Activated CD8-positive, alpha-beta memory T cell treated with anti-CD3 and anti-CD28 coated beads, Interleukin-2, amount 50 U/mL, for 4 hours (primary cell): ENCODE results near the gene PLEKHA7.

ENCODE experiments used
- DNase-seq: peaks from one replicate; pipeline ENCODE4 v3.0.0-alpha.2; 2020

The PLEKHA7 gene

DNA sequence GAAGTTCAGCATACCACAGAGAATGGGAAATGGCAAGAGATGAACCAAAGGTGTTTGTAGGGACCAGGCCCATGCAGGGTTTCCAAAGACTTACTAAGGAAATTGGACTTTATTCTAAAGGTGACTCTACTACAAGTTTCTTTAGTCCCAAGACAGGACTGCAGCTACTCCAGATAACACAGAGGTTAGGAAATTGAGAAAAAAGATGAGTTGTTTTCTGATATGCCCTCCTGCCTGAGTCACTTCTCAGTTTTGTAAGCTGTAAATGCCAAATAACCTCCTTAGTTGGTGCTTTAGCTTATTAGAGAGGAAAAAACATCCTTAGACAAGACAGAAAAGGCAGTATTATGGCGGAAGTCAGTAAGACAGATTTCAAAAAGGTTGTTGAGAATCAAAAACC is 179.8 kb downstream of the PLEKHA7 start:
- DNase-seq, result no peak

DNA sequence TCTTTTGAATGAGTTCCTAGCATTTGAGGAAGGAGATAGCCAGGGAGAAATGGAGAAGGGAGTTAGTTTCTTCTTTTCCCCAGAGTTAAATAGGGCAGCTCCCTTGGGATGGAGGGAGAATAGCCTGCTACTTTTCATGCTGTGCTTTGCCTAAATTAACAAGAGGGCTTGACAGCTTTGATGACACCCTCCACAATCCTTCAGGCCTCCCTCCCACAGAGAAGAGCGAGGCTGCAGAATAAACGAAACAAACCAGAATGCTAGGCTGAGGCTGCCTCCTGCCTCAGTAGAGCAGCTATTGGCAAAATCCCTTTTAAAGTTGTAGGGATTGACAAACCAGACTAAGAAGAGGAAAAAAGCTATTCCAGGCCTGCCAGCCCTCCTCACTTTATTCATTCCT is 181.2 kb downstream of the PLEKHA7 start:
- no peak for DNase-seq

DNA sequence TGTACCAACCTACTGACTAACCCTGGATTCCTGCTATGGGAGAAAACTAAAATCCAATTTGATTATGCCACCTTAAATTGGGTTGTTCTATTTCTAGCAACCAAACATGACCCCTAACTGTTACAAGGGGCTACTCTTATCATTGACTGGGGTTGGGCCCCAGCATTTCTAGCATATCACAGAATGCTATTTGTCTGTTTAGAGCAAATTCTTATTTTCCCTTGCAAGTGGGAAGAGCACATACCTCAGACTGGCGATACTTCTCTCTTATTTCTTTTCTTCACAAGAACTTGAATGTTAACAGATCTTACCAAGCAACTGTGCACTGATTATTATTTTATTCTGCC is 182.0 kb downstream of the PLEKHA7 start:
- no peak for DNase-seq

DNA sequence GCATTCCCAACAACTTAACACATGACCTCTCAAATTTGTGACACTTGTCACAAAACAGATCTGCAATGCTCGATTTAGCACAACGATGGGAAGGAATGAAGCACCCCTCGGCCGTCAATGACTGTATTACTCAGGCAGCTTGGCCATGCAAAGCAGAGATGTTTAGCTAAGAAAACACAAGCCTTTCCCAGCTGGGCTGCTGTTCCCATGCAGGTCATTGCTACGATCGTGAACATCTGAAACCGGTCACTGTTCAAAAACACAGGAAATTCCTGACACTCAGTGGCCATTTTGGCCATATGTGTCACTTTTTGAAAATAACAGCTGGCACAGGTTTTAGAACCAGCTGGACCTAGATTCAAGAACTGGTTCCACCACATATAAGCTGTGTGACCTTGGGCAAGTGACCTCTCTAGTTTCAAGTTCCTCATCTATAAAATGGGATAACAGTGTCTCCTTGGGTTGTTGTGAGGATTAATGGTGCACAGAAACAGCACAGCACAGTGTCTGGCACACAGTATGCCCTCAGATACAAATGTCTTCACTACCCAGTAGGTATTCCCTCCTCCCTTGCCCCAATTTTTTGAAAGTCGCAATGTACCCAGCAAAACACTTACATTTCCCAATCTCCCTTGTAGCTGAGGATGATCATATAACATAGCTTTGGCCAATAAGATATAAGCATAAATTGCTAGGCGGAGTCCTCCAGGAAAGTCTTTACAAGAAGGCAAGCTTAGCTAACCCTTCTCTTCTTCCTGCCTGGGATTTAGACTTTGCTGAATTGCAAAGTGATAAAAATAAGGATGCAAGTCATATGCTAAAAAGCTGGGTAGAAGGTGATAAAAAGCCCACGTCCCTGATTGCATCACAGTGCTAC is 182.7 kb downstream of the PLEKHA7 start:
- no peak for DNase-seq

DNA sequence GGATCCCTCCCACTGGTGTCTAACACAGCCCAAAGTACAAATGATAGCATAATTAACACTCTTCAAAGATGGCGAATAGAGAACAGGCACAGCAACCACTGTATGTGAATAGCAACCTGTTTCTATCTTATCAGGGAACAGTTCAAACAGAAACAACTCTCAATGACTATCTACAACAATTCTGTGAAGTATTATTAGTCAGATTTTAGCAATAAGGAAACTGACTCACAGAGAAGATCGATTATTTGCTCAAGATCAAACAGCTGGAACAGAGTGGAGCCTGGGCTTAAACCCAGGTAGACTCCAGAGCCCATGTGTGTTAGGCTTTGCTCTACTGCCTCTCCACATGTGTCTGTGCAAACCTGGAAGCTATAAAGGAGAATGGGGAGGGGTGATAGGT is 187.1 kb downstream of the PLEKHA7 start:
- DNase-seq, result no peak

DNA sequence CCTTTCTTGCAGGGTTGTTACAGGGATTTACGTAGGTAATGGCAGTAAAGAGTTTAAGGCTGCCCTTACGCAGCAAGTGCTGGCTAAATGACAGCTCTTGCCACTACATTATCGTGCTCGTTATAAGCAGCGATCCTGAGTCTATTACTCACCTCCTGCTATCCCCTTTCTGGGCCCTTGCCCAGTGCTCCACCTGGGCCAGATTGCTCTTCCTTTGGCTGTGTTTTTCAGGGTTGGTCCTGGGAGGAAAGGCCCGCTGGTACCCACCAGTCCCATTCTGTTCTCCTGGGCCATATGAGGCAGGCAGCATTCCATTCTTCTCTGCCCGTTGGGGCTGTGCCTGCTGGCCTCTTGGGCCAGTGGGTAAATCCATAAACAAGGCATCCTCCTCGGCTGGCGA is 188.2 kb downstream of the PLEKHA7 start:
- no peak for DNase-seq

DNA sequence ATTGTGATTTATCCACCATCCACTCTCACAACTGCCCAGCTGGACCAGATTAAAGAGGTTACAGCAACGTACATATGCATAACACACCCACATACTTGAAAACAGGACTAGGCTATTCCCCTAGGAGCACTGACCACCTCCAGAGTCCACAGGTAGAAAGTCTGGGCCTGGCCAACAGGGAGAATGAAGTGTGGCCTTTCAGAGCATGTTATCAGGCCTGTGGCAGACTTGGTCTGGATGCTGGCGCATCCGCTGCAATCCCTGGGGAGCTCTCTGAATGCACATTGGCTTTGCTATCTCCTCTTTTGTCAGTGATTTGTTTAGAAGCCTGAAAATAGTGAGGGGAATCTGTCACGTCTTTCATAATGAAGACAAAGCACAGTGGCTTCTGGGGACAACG is 189.1 kb downstream of the PLEKHA7 start:
- no peak for DNase-seq

DNA sequence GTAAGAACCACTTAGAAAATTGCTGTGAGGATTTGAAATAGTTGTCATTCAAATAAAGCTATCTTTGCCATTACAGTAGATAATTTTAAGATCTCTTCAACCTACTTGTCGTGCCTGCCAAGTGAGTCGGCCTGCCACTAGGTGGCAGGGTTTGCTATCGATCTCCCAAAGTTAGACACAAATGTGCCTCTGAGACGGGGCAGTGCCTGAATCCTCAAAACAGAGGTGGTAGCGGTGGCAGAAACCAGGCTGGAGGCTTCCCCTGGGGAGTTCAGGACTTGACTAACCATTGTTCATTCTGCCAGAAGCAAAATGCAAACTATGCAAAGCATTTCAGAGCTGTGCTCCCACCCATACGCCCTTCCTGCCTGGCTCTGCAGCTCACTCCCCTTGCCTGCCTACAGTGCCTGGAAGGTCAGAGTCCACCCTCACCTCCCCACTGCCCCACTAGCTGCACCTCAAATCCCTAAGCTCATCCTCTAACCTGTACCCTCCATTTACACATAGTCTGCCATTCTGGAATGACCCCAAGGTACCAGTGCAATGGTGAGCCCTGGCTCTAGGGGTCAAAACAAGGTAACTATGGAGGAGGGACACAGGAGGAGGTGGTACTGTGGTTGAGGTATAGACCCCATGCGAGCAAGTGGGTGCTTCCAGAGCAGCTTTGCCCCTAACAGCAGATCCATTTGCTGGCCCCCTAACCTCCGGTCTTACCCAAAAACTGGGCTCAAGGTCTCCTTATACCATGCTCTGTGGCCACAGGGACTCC is 193.7 kb downstream of the PLEKHA7 start:
- peak; percentile 61 for DNase-seq

DNA sequence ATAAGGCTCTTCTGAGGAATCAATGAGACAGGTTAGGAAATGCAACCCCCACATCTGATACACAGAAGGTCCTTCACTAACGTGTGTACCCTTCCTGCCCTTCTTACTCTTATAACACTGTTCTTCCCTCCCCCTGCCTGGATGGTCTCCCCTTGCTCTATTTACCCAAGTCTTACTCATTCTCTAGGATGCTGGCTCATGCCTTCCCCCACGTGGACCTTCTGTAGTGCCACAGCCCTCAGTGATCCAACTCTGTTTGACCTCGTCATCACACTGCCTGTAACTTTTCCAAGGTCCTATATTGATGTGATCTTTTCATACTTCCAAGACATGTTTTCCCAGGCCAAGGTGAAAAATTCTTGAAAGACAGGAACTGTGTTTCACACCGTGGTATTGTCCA is 195.9 kb downstream of the PLEKHA7 start:
- no peak for DNase-seq

DNA sequence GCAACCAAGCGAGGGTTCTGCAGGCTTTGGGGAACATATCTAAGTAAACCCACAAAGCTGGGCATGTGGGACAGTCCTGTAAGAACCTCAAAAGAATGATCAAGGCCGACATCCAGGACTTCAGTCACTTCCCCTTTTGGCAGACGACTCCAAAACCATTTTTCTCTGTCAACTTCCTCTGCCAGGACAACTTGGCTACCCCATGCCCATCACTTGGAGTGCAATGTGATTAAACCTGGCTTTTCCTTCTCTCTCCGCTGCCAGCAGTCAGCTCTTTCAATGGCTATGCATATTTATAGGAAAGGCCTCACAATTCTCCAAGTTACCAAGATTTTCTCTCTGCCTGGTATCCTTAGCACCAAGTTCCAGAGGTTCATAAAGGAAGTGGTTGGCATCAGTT is 196.9 kb downstream of the PLEKHA7 start:
- no peak for DNase-seq

DNA sequence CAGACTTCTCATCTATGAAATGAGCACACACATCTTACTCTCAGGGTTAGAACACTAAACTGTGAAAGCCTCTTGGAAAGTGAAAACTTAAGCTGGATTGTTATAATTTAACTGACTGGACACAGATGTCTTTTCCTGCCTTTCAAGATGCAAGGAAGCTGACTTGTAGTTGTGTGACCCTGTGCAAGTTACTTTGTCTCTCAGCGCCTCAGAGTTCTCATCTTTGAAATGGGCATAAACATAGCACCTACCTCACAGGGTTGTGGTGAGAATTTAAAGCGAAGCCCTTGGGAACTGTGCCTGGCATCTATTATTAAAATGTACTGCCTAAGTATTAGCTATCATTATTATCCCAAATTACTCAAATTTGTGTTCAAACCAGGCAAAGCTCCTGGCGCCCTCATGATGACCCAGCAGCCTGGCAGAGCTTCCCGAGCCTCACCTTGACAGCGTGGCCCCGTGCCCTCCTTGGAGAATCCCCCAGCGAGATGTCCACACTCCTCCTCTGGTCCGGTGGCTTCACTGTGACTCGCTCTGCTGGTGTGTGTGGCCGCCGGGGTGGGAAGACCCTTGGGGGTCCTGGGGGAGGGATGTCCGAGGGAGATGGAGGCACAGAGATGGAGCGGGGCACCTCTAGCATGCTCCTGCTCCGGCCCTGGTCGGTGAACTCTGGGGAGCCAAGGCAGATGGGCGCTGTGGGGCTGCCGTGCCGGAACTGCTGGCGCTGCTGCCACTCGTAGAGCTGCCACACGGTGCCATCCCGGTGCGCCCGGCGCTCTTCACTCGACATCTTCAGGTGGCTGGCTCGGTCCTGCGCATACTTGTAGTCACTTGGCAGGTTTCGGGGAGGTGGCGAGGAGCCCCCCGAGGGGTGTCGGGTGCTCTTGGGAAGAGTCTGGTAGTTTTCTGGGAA is 197.6 kb downstream of the PLEKHA7 start:
- no peak for DNase-seq

DNA sequence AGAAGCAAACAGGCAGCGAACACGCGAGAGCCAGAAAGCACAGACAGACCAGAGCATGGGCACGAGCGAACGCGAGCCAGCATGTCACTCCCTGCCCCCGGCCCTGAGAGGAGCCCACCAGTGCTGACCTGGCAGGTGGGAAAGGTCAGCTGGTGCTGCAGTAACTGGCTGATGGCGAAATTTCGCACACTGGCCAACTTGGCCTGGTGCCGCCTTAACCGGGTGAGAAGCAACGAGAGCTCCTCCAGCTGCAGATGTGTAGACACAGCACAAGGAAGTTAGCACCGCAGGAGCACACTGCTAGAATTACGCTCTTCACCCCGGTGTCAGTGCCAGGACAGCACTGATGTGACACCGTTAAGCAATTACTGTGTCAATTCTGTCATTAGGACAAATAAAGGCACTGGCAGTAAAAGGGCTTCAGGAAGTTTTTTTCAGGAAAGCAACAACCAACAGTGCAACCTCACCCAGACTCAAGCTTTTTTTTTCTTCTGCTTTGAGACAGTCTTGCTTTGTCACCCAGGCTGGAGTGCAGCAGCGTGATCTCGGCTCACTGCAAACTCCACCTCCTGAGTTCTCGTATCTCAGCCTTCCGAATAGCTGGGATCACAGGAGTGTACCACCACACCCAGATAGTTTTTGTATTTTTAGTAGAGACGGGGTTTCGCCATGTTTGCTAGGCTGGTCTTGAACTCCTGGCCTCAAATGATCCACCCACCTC is 199.0 kb downstream of the PLEKHA7 start:
- DNase-seq, result no peak

DNA sequence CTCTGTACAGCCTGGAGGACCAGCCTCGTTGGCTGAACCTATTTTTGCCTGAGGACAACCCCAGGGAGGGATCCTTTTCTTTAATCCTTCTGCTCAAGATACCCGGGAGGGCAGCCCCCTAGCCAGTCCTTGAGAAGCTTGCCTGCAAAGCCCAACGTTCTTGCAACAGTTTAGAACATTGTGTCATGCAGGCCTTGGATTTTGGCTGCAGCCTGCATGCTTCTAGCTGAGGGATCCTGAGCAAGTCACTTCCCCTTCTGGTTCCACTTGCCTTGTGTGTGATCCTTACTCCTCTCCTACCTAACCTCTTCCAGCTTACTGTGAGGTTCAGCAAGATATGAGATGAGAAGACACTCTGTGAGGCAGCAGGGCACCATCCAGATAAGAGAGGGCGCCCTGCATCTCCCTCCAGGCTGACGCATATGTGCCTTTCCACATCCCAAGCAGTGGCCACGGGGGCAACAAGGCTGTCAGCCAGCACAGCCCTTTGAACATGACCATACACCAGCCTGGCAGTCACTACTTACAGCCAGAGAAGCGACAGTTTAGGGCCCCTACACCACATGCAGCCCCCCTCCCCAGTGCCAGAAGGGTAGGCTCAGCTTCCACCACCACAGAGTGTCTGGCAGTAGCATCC is 199.7 kb downstream of the PLEKHA7 start:
- no peak for DNase-seq

DNA sequence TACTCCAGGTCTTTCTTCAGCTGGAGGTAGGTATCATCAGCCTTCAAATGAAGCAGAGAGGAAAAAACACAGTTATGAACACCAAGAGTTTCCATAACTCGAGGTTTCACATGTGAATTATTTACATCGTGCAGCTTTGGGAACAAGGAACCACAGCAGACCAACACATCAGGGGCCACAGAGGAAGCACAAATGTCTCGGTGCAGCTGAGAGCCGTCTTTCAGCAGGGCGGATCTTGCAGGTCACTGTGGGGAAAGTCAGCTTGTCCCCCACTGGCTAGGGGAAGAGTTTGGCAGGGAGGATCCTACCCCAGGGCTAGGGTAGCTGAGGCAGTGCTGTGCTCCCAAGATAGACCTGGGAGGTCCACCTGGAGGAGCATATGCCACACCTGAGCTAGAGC is 201.1 kb downstream of the PLEKHA7 start:
- no peak for DNase-seq

DNA sequence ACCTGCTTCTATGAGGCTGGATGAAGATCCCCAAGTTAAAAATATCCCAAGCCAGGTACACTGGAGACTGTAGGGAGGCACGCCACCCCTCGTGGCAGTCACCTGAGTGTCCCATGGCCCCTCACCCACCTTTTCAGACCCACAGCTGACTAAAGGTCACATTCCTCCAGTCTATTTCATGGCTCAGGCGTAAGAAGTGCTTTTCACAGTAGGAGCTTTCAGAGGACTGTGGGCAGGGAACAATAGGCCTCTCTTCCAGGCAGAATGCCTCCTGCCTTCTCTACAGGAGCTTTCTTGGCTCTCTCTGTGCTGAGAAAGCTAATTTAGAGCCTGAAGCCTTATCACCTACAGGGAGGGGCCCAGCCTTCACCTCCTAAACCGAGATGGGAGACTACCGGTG is 201.9 kb downstream of the PLEKHA7 start:
- no peak for DNase-seq

DNA sequence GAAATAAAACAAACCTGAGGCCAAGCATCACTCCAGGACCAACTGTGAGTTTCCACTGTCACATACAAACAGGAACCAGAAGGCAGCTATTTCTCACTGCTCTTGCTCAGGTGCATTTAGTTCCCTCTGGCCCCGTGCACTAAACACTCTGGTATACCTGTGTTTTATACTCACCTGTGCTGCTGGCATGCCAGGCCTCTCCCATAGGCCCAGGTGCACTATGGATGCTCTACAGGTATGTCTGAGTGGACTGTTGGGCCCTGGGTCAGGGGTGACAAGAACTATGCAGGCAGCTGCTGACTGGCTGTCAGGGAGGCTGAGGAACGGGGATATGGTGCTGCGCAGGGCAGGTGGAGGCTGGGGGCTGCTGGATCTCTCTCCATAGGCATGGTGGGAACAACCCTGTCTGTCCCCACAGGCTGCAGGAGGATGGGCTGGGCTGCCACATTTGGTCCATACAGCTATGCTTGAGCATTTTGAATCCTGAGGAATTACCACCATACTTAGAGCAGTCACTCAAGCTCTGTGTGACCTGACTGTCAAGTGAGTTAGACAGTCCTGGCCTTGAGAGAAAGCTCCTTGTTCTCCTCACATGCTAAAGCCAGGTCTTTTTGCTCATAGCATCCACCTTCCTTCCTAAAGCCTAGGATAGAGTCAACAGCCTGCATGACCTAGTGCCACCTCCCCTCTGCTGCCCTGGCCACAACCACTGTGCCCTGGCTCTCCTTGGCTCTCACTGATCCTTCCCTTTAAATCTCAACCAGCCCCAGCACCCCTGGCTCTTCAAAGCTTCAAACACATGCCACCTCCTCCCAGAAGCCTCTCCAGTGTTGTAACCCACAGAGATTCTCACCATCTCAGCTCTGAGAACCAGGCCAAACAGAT is 202.8 kb downstream of the PLEKHA7 start:
- DNase-seq, result no peak

DNA sequence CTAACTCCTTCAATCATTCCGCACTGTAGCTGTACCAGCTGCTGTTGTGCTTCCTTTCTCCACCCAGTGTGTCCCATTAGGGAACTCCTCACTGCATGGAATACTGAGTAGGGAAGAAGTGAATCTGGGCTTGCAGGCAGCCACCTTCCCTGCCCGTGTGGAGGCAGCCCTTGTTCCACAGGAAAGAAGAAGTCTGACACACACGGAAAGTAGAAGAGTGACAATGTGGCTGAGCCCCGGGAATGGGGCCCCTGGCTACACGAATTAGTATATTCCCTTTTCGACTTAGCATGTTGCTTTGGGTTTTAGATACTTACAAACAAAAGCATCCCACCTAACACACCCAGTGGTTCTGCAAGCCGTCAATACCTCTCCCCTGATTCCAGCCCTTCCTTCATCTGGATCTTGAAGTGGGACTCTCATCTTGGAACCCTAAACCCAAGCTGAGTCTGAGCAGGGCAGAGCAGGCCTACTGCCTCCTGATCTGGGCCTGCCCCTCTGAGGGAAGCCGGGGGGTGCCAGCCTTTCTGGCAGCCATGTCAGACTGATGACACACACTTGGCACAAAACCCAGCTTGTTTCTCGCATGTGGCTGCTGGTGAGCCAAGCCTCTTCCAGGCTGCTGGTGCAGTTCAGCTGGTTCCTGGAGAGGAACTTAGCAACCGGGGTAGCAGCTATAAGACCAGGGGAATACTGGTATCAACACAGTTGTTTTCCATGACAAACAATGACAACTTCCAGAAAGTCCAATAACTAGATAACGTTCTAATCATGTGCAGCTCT is 204.1 kb downstream of the PLEKHA7 start:
- DNase-seq, result no peak

DNA sequence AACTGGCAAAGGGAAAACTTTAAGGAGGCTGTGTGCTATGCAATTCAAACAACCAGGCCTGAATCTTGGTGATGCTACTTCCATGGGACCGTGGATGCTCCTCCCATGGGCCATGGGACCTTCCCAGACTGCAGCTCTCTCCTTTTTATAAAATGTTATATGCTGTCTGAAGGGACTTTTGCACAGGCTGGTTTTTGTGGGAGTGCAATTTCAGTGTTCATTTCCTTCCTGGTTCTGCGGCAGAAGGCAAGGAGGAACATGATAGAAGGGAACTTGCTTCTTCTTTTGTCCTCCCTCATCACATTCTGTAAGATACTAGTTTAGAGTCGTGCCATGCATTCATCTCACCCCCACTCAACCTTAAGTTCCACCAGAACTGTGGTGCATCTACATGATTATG is 206.9 kb downstream of the PLEKHA7 start:
- DNase-seq, result no peak

DNA sequence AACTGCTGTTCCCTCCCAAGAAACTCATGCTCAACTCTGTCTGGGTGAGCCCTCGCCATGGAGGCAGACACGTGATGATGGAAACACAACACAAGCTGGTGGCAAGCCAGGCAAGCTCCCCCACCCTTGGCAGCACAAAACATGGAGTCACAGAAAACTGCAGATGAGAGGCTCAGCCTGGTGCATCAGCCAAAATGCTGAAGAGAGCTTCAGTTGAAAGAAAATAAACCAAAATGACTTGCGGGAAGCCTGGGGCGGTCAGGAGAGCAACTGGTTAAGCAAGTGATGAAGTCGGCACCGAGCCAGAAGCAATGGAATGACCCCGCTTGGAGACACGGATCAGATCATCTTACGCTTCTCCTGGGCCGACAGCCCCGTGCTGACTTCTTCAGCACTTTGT is 207.4 kb downstream of the PLEKHA7 start:
- no peak for DNase-seq

DNA sequence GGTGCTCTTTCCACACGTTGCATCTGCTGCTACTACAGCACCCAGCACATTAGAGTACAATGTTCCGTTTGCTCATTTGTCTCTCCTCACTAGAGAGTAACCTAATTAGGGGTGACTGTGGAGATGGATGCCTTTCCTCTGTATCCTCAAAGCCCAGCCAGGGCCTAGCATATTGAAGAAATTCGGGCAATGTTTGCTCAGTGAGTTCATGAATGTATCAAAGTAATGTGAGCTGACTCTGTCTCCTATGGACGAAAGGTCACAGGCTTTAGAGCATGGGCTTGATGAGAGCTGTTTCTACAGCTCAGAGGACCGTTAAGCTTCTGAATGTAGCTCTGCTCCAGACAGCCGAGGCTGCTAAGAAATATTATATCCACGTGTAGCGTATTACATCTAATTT is 208.3 kb downstream of the PLEKHA7 start:
- no peak for DNase-seq
